Stimulated activated CD4-positive, alpha-beta T cell treated with anti-CD3 and anti-CD28 coated beads, TNF-alpha, amount 100 ng/mL, for 1 hour (primary cell): ENCODE data around the gene DMXL2.
"Not testable (repeated sequence)": the region's sequence is repeated elsewhere in the genome, so short reads cannot be mapped to it uniquely, and the experiment has no call there.

Experiments
- DNase-seq, 3 donors: peaks; one replicate each; pipeline ENCODE4 v3.0.0-alpha.2; 2020; ENCODE audit warnings: low read depth in 3 of 3, low spot score in 1 of 3

Gene DMXL2

DNA sequence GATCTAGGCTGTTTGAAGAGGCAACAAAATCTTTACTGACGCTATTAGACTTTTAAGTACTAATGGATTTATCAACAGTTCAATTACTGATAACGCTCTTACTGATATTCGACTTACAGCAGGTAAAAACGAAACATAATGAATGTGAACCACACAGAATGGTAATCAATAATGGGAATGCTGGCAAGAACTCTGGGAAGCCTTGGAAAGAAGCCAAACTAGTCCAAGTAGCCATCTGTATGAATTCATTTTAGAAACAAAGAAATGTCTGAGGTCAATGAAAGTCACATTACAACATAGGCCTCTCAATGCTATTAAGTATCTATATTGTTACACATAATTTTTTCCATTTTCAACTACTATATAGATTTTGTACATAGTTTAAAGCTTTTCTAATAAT is 130.0 kb downstream of the DMXL2 start:
- no peak for DNase-seq

DNA sequence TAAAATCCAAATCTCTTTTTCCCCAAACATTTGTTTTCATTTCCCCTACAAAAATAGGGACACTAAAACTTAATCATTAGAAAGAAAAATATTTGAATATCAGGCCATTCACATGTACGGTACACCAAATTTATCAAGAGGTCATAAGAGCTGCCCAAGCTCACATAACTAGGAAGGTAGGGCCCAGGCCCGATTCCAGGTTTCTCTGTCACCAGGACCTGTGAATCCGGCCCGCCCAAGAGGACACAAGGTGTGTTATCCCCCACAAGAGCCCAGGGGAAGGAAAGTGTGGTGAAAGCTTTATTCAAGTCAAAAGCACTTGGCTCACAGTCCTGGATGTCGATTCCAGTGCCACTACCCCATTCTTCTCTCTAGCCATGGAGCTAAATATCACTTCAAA is 130.6 kb downstream of the DMXL2 start:
- no peak for DNase-seq

DNA sequence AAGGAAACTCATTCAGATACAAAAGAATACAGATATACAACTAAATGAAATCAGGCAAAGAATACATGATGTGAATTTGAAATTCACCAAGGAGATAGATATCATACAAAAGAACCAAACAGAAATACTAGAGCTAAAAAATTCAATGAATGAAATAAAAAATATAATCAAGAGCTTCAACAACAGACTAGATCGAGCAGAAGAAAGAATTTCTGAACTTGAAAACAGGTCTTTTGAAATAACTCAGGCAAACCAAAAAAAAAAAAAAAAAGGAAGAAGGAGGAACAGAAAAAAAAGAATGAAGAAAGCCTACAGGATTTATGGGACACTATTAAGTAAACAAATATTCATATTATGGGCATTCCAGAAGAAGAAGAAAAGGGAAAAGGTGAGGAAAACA is 137.8 kb downstream of the DMXL2 start:
- DNase-seq, result no peak

DNA sequence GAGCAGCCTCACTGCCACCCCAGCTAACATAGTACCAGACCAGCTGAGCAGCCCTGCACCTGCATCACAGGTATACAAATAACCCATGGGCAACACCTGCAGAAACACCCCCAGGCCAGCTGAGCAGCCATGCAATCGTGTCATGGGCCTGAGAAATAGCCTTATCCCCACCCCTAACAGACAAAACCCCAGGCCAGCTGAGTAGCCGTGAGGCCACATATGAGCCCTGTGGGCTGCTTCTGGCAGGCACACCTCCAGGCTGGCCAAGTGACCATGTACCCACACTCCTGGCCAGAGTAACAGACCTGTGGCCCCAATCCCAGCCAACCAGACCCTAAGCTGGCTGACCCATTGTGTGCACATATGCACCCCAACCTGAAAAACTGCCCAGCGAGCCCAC is 138.6 kb downstream of the DMXL2 start:
- no peak for DNase-seq

DNA sequence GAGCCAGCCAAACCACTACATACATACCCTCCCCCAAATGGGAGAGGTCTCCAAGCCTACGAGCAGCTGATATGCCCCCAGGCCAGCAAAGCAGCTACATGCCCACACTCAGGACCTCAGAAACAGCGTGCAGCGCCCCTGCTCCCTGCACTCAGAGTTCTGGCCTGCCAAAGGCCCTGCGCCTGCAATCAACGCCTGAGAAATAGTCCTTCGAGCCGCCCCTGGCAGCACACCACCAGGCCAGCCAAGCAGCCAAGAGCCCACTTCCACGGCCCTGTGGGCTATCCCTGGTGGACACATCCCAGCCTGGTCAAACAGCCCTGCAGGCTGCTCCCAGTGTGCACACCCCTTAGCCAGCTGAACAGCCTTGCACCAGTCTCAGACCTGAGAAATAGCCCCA is 139.1 kb downstream of the DMXL2 start:
- DNase-seq, result no peak

DNA sequence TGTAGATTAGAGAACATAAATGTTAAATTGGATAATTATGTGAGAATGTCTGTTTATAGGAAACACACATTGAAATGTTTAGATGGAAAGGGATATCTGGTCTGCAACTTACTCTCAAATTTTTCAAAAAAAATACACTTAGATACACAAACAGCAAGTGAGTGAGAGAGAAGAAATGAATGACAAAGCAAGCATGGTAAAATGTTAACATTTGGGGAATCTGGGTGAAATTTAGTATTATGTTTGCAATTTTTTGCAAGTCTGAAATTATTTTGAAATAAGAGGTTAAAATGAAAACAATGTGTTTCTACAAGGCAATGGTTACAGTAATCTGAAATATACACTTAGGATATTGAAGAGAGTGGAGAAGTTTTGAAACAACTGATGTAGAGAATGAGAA is 146.8 kb downstream of the DMXL2 start:
- no peak for DNase-seq

DNA sequence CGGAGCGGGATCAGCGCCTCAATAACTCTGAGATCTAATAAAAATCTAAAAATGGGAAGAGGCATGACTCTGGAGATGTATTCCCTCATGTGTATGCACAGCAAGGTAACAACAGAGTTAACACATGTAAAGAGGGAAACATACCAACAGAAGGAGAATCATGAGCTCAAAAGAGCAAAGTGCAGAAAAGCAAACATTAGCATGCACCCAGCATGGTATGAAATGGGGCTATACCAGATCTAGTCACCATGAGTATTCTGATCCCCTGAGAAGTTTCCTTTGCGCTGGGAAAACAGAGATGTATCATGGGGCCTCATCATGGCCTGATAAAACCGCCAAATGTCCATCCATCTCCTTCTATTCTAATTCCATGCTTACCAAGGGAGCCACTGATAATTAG is 152.1 kb downstream of the DMXL2 start:
- DNase-seq, result no peak

DNA sequence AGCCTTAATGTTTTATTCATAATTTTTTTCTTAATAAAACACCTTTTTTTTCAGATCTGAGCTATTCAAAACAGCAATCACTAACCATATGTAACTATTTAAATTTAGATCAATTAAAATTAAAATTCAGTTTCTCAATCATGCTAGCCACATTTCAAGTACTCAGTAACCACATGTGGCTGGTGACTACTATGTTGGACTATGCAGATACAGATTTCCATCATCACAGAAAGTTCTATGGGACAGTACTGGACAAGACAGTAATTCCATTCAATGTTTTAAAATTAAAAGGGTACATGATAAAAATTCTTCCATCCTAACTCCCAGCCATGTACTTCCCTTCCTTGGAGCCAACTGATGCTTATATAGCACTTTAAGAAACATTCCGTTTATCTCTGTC is 161.8 kb downstream of the DMXL2 start:
- no peak for DNase-seq

DNA sequence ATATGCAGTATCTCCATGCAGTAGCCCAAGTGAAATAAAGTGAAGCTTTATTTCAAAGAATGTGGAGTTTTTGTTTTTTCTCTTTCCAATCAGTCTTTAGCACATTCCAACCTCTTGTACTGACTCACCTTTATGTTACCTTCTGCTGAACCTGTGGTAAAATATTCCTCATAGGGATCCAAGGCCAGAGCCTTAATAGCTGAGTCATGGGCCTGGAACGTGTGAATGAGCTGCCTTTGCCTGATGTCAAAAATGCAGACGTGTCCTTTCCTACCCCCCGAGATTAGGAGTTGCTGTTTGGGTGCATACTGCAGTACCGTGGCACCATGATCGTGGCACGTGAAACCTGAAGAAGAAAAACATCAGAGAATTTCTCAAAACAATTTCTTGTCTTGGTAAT is 172.6 kb downstream of the DMXL2 start:
- no peak for DNase-seq

DNA sequence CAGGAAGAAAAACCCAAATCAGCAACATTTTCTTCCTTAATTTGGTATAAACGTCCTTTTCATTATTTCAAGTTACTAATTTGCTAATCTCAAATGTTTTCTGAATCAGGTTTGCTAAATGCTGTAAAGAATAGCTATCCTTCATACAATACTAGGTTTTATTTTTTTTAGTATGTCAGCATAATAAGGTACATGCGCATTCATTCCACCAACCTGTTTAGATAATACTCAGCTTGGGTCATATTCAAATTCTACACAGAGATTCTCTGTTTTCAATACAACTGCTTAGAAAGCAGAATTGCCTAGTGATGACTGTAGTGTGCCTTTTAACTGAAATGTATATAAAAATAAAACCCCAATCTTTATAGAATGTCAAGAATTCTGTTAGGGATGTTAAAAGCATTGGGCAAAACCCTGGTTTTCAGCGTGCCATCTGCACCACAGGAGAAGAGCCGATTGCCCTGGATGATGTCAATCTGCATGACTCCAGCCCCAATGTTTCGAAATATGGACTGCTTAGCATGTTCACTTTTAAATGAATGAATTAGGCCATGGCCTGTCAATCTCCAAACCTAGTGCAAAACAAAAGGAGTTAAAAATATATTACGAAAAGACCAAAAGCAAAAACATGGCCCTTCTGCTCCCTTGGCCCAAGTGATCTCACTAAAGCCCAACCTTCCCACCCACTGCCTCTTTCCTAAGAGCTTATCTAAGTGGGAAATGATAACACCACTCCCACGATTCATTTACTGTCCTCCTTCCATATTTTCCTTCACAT is 173.8 kb downstream of the DMXL2 start:
- no peak for DNase-seq

DNA sequence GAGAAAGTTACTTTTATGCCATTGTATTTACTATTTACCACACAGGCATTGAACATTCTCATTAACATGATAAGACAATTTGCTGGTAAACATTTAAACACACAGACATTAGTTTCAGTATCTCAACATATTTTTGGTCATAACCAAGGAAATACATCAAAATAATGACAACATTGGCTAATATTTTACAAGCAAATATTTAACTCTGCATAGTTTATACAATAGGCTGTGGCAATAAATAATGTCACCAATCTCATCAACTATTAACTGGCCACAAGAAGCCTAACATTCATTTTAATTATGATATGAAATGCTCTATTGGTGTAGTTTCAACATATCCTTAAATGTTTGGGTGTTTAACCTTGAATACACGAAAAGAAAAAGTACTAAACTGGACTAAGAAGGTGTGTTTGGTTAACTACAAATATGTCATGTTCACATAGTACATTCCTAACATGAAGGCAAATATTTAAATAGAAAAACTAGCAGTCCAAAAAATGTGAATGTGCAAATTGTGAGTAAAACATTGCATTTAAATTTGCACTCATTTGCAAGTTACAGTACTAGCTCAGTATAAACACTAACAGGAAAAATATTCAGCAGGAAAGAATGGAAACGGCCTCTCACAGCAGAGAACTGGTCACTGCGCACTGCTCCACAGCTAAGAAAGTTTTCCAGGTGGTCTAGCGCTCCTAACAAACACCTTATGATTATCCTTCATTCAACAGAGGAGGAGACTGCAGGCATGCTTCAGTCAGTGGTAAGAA is 174.5 kb downstream of the DMXL2 start:
- DNase-seq, result no peak

DNA sequence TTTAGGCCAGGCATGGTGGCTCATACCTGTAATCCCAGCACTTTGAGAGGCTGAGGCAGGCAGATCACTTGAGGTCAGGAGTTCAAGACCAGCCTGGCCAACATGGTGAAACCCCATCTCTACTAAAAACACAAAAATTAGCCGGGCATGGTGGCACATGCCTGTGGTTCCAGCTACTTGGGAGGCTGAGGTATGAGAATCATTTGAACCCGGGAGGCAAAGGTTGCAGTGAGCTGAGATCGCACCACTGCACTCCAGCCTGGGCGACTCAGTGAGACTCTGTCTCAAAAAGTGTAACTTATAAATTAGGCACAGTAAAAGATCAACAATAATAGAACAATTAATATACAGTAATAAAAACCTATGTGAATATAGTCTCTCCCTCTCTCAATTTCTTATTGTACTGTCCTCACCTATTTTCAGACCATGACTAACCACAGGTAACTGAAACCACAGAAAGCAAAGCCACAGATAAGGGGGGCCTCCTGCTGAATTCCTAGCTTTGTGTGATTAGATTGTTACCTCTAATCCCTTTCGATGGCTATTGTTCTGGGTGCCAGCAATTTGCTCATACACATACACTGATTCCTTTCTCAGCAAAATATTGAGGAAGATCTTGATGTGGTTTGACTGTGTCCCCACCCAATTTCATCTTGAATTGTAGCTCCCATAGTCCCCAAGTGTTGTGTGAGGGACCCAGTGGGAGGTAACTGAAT is 176.4 kb downstream of the DMXL2 start:
- DNase-seq, result not testable (repeated sequence)

DNA sequence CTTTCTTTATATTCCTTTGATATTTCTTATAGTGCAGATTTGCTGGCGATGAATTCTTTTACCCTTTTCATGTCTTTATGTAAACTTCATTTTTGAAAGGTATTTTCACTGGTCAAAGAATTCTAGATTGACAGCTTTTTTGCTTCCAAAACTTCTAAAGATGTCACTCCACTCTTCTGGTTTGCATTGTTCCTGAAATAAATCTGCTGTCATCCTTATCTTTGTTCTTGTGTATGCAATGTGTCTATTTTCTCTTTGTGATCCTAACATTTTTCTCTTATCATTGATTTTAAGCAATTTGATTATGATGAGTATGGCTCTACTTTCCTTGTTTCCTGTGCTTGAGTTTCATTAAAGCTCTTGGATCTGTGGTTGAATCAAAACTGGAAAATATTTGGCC is 177.8 kb downstream of the DMXL2 start:
- DNase-seq, result no peak

DNA sequence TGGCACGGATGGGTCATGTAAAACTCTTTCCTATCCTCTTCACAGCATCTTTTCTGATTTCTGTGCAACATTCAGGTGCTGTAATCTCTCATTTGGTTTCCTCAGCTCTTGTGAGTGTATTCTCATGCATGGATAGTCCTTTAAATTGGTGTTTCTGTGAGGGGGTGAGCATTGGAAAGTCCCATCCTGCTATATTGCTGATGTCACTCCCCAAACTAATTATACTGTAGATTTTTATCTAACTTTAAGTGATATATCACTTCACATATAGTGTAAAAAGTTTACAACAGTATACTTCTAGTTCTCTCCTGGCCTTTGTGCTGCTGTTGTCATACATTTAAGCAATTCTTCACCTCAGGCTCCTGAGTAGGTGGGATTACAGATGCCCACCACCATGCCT is 178.5 kb downstream of the DMXL2 start:
- no peak for DNase-seq

DNA sequence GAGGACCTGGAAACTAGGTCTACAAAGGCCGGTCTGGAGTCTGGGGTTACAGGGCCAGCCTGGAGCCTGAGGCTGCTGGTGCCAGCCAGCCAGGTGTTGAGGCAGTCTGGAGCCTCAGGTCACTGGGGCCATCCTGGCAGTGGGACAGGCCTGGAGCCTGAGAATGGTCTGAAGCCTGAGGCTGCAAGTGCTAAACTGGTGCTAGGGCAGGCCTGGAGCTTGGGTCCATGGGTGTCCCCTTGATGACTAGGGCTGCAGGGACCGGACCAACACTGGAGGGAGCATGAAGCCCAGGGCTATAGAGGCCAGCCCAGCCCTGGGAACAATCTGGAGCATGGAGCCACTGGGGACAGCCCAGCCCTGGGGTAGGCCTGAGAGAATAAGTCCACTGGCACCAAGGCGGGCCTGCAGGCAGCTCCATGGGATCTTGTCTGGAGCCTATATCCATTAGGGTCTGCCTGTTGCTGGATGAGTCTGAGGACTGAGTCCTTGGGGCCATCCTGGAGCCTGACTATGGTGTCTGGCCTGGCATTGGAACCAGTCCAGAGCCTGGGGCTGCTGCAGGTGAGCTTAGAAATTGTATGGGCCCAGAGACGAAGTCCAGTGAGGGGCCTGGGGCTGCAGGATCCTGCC is 179.2 kb downstream of the DMXL2 start:
- no peak for DNase-seq

DNA sequence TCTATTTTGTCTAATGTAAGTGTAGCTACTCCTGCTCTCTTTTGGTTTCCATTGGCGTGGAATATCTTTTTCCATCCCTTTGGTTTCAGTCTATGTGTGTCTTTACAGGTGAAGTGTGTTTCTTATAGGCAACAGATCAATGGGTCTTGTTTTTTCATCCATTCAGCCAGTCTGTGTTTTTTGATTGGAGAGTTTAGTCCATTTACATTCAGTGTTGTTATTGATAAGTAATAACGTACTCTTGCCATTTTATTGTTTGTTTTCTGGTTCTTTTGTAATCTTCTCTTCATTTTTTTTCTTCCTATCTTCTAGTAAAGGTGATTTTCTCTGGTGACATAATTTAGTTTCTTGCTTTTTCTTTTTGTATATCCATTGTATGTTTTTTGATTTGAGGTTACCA is 184.0 kb downstream of the DMXL2 start:
- DNase-seq, result no peak

DNA sequence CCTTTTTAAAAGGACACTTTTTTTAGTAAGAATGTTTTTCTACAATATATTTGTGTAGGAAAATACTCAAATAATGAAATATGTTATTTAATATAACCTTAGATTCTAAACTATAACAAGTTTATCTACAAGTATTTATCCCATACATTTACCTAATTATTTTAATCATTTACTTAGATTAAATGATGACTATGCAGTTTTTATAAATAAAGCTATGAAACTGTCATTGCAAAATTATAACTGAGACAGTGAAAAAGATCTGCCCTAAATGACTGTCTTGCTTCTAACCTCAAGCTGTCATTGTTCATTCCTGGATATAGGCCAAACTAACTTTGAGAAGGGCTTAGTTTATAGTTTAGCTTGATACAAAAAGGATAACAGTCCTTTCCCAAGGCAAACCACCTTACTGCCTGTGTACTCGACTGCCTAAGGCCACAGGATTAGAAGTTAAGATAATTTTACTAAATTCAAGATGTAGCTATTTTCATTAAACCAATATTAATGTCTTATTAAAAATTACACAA is 197.0 kb downstream of the DMXL2 start:
- no peak for DNase-seq

DNA sequence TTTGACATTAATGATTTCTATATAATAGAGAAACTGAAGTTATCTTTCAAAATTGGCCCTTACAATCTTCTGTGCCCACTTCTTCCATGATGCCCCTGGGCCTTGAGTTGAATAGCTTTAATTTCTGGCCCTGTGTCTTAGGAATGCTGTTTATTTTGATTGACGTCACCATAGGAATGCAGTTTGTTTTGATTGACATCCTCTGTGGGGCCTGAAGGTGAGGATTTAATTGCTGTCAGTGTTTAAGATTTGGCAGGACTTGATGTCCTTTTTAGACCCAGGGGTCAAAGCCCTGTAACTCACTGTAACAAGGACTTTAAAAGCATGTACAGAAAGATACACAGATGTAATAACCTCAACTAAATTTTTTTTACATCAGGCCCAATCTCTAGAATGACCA is 197.8 kb downstream of the DMXL2 start:
- DNase-seq, result no peak

DNA sequence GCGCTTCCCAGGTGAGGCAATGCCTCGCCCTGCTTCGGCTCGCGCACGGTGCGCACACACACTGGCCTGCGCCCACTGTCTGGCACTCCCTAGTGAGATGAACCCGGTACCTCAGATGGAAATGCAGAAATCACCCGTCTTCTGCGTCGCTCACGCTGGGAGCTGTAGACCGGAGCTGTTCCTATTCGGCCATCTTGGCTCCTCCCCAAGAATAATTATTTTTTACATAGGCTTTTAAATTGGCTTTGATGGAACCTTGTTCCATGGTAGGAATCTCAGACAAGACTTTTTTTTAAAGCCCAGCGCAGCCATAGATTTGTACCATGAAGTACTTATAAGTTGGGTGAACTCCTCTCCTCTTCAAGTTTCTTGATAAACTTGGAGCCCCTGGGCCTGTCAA is 199.5 kb downstream of the DMXL2 start:
- DNase-seq, result not testable (repeated sequence)

DNA sequence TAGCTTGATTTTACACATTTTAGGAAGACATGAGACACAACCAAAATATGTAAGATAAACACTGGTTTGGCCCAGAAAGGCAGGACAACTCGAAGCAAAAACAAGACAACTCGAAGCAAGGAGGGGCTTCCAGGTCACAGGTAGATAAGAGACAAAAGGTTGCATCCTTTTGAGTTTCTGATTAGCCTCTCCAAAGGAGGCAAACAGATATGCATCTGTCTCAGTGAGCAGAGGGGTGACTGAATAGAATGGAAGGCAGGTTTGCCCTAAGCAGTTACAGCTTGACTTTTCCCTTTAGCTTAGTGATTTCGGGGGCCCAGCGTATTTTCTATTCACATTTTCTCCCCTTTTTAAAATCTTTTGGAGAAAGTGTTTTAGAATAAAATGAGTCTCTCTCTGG is 206.4 kb downstream of the DMXL2 start:
- no peak for DNase-seq

DNA sequence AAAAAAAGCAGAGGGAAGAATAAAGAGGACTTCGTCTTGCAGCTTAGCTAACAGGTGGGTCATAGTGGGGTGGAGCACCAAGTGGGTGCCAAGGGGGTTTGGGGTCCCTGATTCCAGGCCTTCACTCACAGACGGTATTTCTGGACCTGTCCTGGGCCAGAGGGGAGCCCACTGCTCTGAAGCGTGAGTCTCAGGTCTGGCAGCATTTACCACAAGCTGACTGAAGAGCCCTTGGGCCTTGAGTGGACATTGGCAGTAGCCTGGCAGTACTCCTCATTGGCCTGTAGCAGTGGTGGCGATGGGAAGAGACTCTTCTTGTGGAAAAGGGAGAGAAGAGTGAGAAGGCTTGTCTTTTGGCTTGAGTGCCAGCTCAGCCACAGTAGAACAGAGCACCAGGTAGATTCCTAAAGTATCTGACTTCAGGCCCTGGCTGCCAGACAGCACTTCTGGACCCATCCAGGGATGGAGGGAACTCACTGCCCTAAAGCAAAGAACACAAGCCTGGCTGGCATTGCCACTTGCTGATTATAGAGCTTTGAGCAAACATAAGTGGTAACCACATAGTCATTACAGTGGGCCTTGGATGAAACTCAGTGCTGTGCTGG is 208.2 kb downstream of the DMXL2 start:
- no peak for DNase-seq
